ENCODE measurements around the gene TNS1. TPM values are rescaled to one million over a fixed set of nuclear protein-coding genes. Genes with fewer than 3 reads are reported as not detected.

TNS1 gene
- total and polyA plus RNA-seq, 4 donors: 67.0 to 377 (median 208) TPM

- Histone ChIP-seq H3K36me3 (ENCODE audit: control insufficient read depth in 4 of 4, insufficient read depth in 4 of 4, low read length in 4 of 4) (peaks cover 0 to 11% (median 2%) of the 10 kb centered on the region in 4 donors), H3K9me3 (ENCODE audit: control insufficient read depth in 4 of 4, insufficient read depth in 3 of 4, low read length in 3 of 4) (no peaks in the 10 kb centered on the region), H3K27ac (ENCODE audit: low read depth in 1 of 2, low read length in 1 of 2) (peak overlapping the region; percentile 95), H3K4me3 (no peak overlapping the region), H3K9ac (ENCODE audit: insufficient read depth in 1 of 2, low read length in 2 of 2) (peak overlapping the region in 1 of 2 donors; percentile 14), H3K27me3 (ENCODE audit: control insufficient read depth in 3 of 3, insufficient read depth in 3 of 3, low read length in 2 of 3) (no peaks in the 10 kb centered on the region), H3K4me1 (ENCODE audit: control insufficient read depth in 5 of 5, insufficient read depth in 5 of 5, low read length in 5 of 5) (peaks cover 33 to 92% (median 73%) of the 10 kb centered on the region in 5 donors)
- DNase-seq (peak; percentile 68 to 76 (median 71)), ATAC-seq (ENCODE audit: insufficient read depth, low FRiP score) (no peak)
- TF ChIP-seq CTCF (IDR thresholded peaks at IDR 0.05; ENCODE audit: control extremely low read depth, extremely low read depth): no peak
- 53 to 82% methylated on average over 10 of the region's 10 CpGs for WGBS, 2 donors
Measured at GRCh38 chr2:217935901-217936684, 66.7 kb downstream of the TNS1 start.

- Histone ChIP-seq H3K9ac (ENCODE audit: insufficient read depth in 1 of 2, low read length in 2 of 2) (no peak overlapping the region), H3K27ac (ENCODE audit: low read depth in 1 of 2, low read length in 1 of 2) (peak overlapping the region; percentile 95), H3K36me3 (ENCODE audit: control insufficient read depth in 4 of 4, insufficient read depth in 4 of 4, low read length in 4 of 4) (peaks cover 0 to 11% (median 2%) of the 10 kb centered on the region in 4 donors), H3K4me1 (ENCODE audit: control insufficient read depth in 5 of 5, insufficient read depth in 5 of 5, low read length in 5 of 5) (peaks cover 40 to 92% (median 77%) of the 10 kb centered on the region in 5 donors), H3K9me3 (ENCODE audit: control insufficient read depth in 4 of 4, insufficient read depth in 3 of 4, low read length in 3 of 4) (no peaks in the 10 kb centered on the region), H3K27me3 (ENCODE audit: control insufficient read depth in 3 of 3, insufficient read depth in 3 of 3, low read length in 2 of 3) (no peaks in the 10 kb centered on the region), H3K4me3 (no peak overlapping the region)
- DNase-seq: peak in 1 of 3 donors; percentile 37
- 54 to 67% methylated on average over 7 of the region's 7 CpGs for WGBS, 2 donors
- TF ChIP-seq CTCF (IDR thresholded peaks at IDR 0.05; ENCODE audit: control extremely low read depth, extremely low read depth): no peak
- peak; percentile 10 for ATAC-seq (ENCODE audit: insufficient read depth, low FRiP score)
Measured at GRCh38 chr2:217935235-217935879, 67.4 kb downstream of the TNS1 start.

- DNase-seq (peak; percentile 55 to 82 (median 71)), ATAC-seq (ENCODE audit: insufficient read depth, low FRiP score) (peak; percentile 42)
- Histone ChIP-seq H3K4me3 (no peak overlapping the region), H3K36me3 (ENCODE audit: control insufficient read depth in 4 of 4, insufficient read depth in 4 of 4, low read length in 4 of 4) (peaks cover 0 to 11% (median 2%) of the 10 kb centered on the region in 4 donors), H3K9me3 (ENCODE audit: control insufficient read depth in 4 of 4, insufficient read depth in 3 of 4, low read length in 3 of 4) (no peaks in the 10 kb centered on the region), H3K4me1 (ENCODE audit: control insufficient read depth in 5 of 5, insufficient read depth in 5 of 5, low read length in 5 of 5) (peaks cover 44 to 91% (median 76%) of the 10 kb centered on the region in 5 donors), H3K27ac (ENCODE audit: low read depth in 1 of 2, low read length in 1 of 2) (peak overlapping the region; percentile 95), H3K9ac (ENCODE audit: insufficient read depth in 1 of 2, low read length in 2 of 2) (no peak overlapping the region), H3K27me3 (ENCODE audit: control insufficient read depth in 3 of 3, insufficient read depth in 3 of 3, low read length in 2 of 3) (no peaks in the 10 kb centered on the region)
- no peak for TF ChIP-seq CTCF (IDR thresholded peaks at IDR 0.05; ENCODE audit: control extremely low read depth, extremely low read depth)
- WGBS, 2 donors: 17 to 22% methylated on average over 13 of the region's 13 CpGs
Measured at GRCh38 chr2:217934321-217935131, 68.3 kb downstream of the TNS1 start.
